H9 (cell line): ENCODE measurements around the gene SH2D1B. TPM values are rescaled to one million over a fixed set of nuclear protein-coding genes. Genes with fewer than 3 reads are reported as not detected.

Experiments
- DNase-seq: peaks from one replicate; pipeline ENCODE4 v3.0.0-alpha.2; 2017
- H2AFZ ChIP-seq: one replicate; pipeline ENCODE4 v1.6.1; 2013; ENCODE audit warnings: mild to moderate bottlenecking, low read length, control low read depth, moderate library complexity
- H2AK5ac ChIP-seq: 2 replicates; pipeline ENCODE4 v1.6.1; 2013; ENCODE audit warnings: low read length, control low read depth, mixed read lengths; ENCODE audit not compliant: insufficient read length
- H2BK120ac ChIP-seq: one replicate; pipeline ENCODE4 v1.6.1; 2013; ENCODE audit warnings: low read depth, mild to moderate bottlenecking, low read length, control low read depth, inconsistent platforms; ENCODE audit not compliant: poor library complexity, severe bottlenecking
- H2BK12ac ChIP-seq: 2 replicates; pipeline ENCODE4 v1.6.1; 2013; ENCODE audit warnings: low read length, control low read depth, mixed read lengths, low read depth; ENCODE audit not compliant: insufficient read length
- H2BK15ac ChIP-seq: 2 replicates; pipeline ENCODE4 v1.6.1; 2013; ENCODE audit warnings: low read depth, low read length, control low read depth
- H2BK20ac ChIP-seq: one replicate; pipeline ENCODE4 v1.6.1; 2013; ENCODE audit warnings: low read depth, mild to moderate bottlenecking, low read length, control low read depth, inconsistent platforms; ENCODE audit not compliant: poor library complexity, severe bottlenecking
- H2BK5ac ChIP-seq: 2 replicates; pipeline ENCODE4 v1.6.1; 2013; ENCODE audit warnings: low read length, control low read depth, mixed read lengths; ENCODE audit not compliant: insufficient read length
- H3K14ac ChIP-seq: 2 replicates; pipeline ENCODE4 v1.6.1; 2013; ENCODE audit warnings: low read length, control low read depth; ENCODE audit not compliant: insufficient read depth
- H3K18ac ChIP-seq: 2 replicates; pipeline ENCODE4 v1.6.1; 2013; ENCODE audit warnings: low read depth, mild to moderate bottlenecking, mixed read lengths, low read length, control low read depth; ENCODE audit not compliant: insufficient read length
- H3K23ac ChIP-seq: 2 replicates; pipeline ENCODE4 v1.6.1; 2013; ENCODE audit warnings: low read length, control low read depth, mixed read lengths, low read depth; ENCODE audit not compliant: insufficient read length
- H3K23me2 ChIP-seq: 2 replicates; pipeline ENCODE4 v1.6.1; 2013; ENCODE audit warnings: low read depth, mild to moderate bottlenecking, mixed read lengths, low read length, control low read depth; ENCODE audit not compliant: insufficient read length, poor library complexity, severe bottlenecking
- H3K27ac ChIP-seq: 2 replicates; pipeline ENCODE4 v1.5.1; 2013; ENCODE audit warnings: low read length, control low read depth, mixed read lengths, low read depth; ENCODE audit not compliant: insufficient read length
- H3K27me3 ChIP-seq: 2 replicates; pipeline ENCODE4 v1.6.1; 2013; ENCODE audit warnings: low read length, control low read depth, inconsistent platforms; ENCODE audit not compliant: insufficient read depth
- H3K4ac ChIP-seq: 2 replicates; pipeline ENCODE4 v1.6.1; 2013; ENCODE audit warnings: low read depth, mild to moderate bottlenecking, control low read depth, inconsistent platforms, low read length, moderate library complexity
- H3K4me1 ChIP-seq: 2 replicates; pipeline ENCODE4 v1.6.1; 2013; ENCODE audit warnings: low read length, control low read depth, inconsistent platforms; ENCODE audit not compliant: insufficient read depth
- H3K4me2 ChIP-seq: 2 replicates; pipeline ENCODE4 v1.6.1; 2013; ENCODE audit warnings: low read length, control low read depth, mixed read lengths; ENCODE audit not compliant: insufficient read length, insufficient read depth
- H3K56ac ChIP-seq: 2 replicates; pipeline ENCODE4 v1.6.1; 2013; ENCODE audit warnings: low read depth, mild to moderate bottlenecking, mixed read lengths, low read length, control low read depth; ENCODE audit not compliant: insufficient read length
- H3K79me1 ChIP-seq: 2 replicates; pipeline ENCODE4 v1.6.1; 2013; ENCODE audit warnings: low read depth, mild to moderate bottlenecking, moderate library complexity, low read length, control low read depth, inconsistent platforms; ENCODE audit not compliant: insufficient read depth, poor library complexity, severe bottlenecking
- H3K79me2 ChIP-seq: 2 replicates; pipeline ENCODE4 v1.6.1; 2013; ENCODE audit warnings: low read length, control low read depth, inconsistent platforms; ENCODE audit not compliant: insufficient read depth
- H3K9ac ChIP-seq: 2 replicates; pipeline ENCODE4 v1.6.1; 2013; ENCODE audit warnings: low read length, control low read depth, mixed read lengths; ENCODE audit not compliant: insufficient read length; ENCODE audit errors: extremely low read depth
- H3K9me3 ChIP-seq: one replicate; pipeline ENCODE4 v1.6.1; 2013; ENCODE audit warnings: low read depth, low read length, inconsistent platforms; ENCODE audit not compliant: control insufficient read depth
- H3T11ph ChIP-seq: one replicate; pipeline ENCODE4 v1.6.1; 2013; ENCODE audit warnings: mild to moderate bottlenecking, low read length, control low read depth, inconsistent platforms
- H4K20me1 ChIP-seq: one replicate; pipeline ENCODE4 v1.6.1; 2013; ENCODE audit not compliant: control insufficient read depth, insufficient read length, insufficient read depth
- H4K5ac ChIP-seq: 2 replicates; pipeline ENCODE4 v1.6.1; 2013; ENCODE audit warnings: low read depth, mild to moderate bottlenecking, mixed read lengths, low read length, control low read depth; ENCODE audit not compliant: insufficient read length
- H4K8ac ChIP-seq: replicated peaks from 2 replicates; pipeline ENCODE4 v1.6.1; 2013; ENCODE audit warnings: low read length, control low read depth, mixed read lengths, low read depth; ENCODE audit not compliant: insufficient read length
- H4K91ac ChIP-seq: 2 replicates; pipeline ENCODE4 v1.6.1; 2013; ENCODE audit warnings: low read depth, mild to moderate bottlenecking, moderate library complexity, mixed read lengths, low read length, control low read depth; ENCODE audit not compliant: insufficient read length
- H3K27ac Mint-ChIP-seq, 3 experiments: 2 replicates in 2 of 3; 3 replicates in 1 of 3; pipeline ENCODE4 v1.8.0; 2020 to 2021; ENCODE audit warnings: mixed read lengths in 3 of 3, mild to moderate bottlenecking in 1 of 3, moderate library complexity in 1 of 3
- H3K27me3 Mint-ChIP-seq: 2 replicates; pipeline ENCODE4 v1.8.0; 2021; ENCODE audit warnings: low read depth, mild to moderate bottlenecking, moderate library complexity, mixed read lengths
- H3K36me3 Mint-ChIP-seq, 3 experiments: 2 replicates in 2 of 3; 3 replicates in 1 of 3; pipeline ENCODE4 v1.8.0; 2020 to 2021; ENCODE audit warnings: low read depth in 3 of 3, mixed read lengths in 3 of 3; ENCODE audit not compliant: insufficient read depth in 1 of 3
- H3K4me1 Mint-ChIP-seq, 2 experiments: 2 replicates each; pipeline ENCODE4 v1.8.0; 2020; ENCODE audit warnings: mixed read lengths in 2 of 2
- H3K4me3 Mint-ChIP-seq, 2 experiments: 2 replicates in 1 of 2; 3 replicates in 1 of 2; pipeline ENCODE4 v1.8.0; 2020 to 2021; ENCODE audit warnings: mild to moderate bottlenecking in 2 of 2, mixed read lengths in 2 of 2, moderate library complexity in 1 of 2
- H3K9me3 Mint-ChIP-seq, 2 experiments: 2 replicates in 1 of 2; 3 replicates in 1 of 2; pipeline ENCODE4 v1.8.0; 2020; ENCODE audit warnings: mild to moderate bottlenecking in 2 of 2, mixed read lengths in 2 of 2, moderate library complexity in 1 of 2
- CTCF ChIP-seq: fragments of 200-600 bp; sonication (generic); conservative IDR thresholded peaks from 3 replicates; pipeline ENCODE4 v1.8.0; 2021; ENCODE audit warnings: antibody characterized with exemption, mild to moderate bottlenecking
- WGBS: extraction: QIAGEN DNeasy Blood & Tissue Kit; methylation state at CpG from one replicate; pipeline ENCODE4 v1.1.7; 2013; ENCODE audit warnings: missing lambda C conversion rate, low lambda C conversion rate, mixed read lengths; ENCODE audit not compliant: insufficient read length; ENCODE audit errors: extremely low coverage; 5-methylcytosine and 5-hydroxymethylcytosine counted together
- total RNA-seq: library from RNA; stranded (reverse); gene quantifications from 2 replicates; pipeline ENCODE4 v1.2.1, GENCODE V29; 2021

SH2D1B gene
- total RNA-seq, 1 experiment from 2014 or later, result not detected

- no peak overlapping the region for H3K27ac Mint-ChIP-seq
- H3K36me3 Mint-ChIP-seq, result peaks cover 7 to 10% (median 9%) of the 10 kb centered on the region in 3 experiments; a peak in 5 of 7 replicates
- no peak overlapping the region for H3K4ac ChIP-seq
Observed at GRCh38 chr1:162358928-162359327, 53.0 kb downstream of the SH2D1B start.

More at GRCh38 chr1:162358928-162359327, 53.0 kb downstream of the SH2D1B start:
- Histone ChIP-seq H2AK5ac (no peak overlapping the region), H2BK20ac (no peak overlapping the region), H3K56ac (no peak overlapping the region), H4K8ac (no peak overlapping the region), H2BK5ac (no peak overlapping the region), H3K18ac (no peak overlapping the region), H4K20me1 (no peaks in the 10 kb centered on the region), H2BK15ac (no peak overlapping the region), H2BK120ac (no peak overlapping the region), H3K27ac (no peak overlapping the region), H3K23ac (no peak overlapping the region), H3T11ph (no peak overlapping the region), H3K4me1 (no peaks in the 10 kb centered on the region), H3K9ac (no peak overlapping the region), H2BK12ac (no peak overlapping the region), H3K23me2 (no peaks in the 10 kb centered on the region), H3K79me2 (no peaks in the 10 kb centered on the region), H3K79me1 (no peaks in the 10 kb centered on the region), H3K14ac (no peak overlapping the region), H3K4me2 (no peak overlapping the region), H4K91ac (no peak overlapping the region), H2AFZ (no peak overlapping the region), H3K27me3 (no peaks in the 10 kb centered on the region), H3K9me3 (no peaks in the 10 kb centered on the region), H4K5ac (no peak overlapping the region)
- H3K4me1 Mint-ChIP-seq, result peaks cover 3 to 7% of the 10 kb centered on the region in 2 experiments; a peak in 3 of 4 replicates
- H3K27me3 Mint-ChIP-seq, result no peaks in the 10 kb centered on the region
- no peak overlapping the region for H3K4me3 Mint-ChIP-seq
- no CpG with 5 or more reads among the region's 1 CpG for WGBS
- no peak for DNase-seq
- no peaks in the 10 kb centered on the region for H3K9me3 Mint-ChIP-seq
- TF ChIP-seq CTCF, result no peak
